ENCODE measurements around the gene EIF1AX. TPM values are rescaled to one million over a fixed set of nuclear protein-coding genes. Genes with fewer than 3 reads are reported as not detected.

Gene EIF1AX
- total RNA-seq, 1 experiment from 2014 or later = 51.1 TPM

- no peak overlapping the region for H2AFZ ChIP-seq (ENCODE audit: low read length)
- ChIA-PET CTCF (no interaction called here), POLR2A (ENCODE audit: unreplicated experiment) (no interaction called here)
- intact Hi-C loops (cut with micrococcal nuclease) = no loop called here
- ATAC-seq (no peak), DNase-seq (no peak)
- TF ChIP-seq EZH2phosphoT487 (IDR thresholded peaks at IDR 0.05; ENCODE audit: borderline replicate concordance, low read length) = no peak
- no peak for TF ChIP-seq EZH2 (IDR thresholded peaks at IDR 0.05; ENCODE audit: low read length, unreplicated experiment)
- no peak for TF ChIP-seq CTCF (conservative IDR thresholded peaks at IDR 0.05; ENCODE audit: low read depth, low read length)
- H4K20me1 ChIP-seq (ENCODE audit: low read length) = no peaks in the 10 kb centered on the region
- no peaks in the 10 kb centered on the region for H3K27me3 ChIP-seq (ENCODE audit: low read length)
- no peak overlapping the region for H3K27ac ChIP-seq (ENCODE audit: low read length)
- no peaks in the 10 kb centered on the region for H3K9me2 ChIP-seq (replicated peaks; ENCODE audit: low read length)
- no TSS peak for BruUV-seq (replicated peaks)
- no peaks in the 10 kb centered on the region for H3K79me2 ChIP-seq (ENCODE audit: low read length)
- H3K9ac ChIP-seq (ENCODE audit: low read length) = no peak overlapping the region
- no peak overlapping the region for H3K4me3 ChIP-seq (ENCODE audit: low read length)
- no peaks in the 10 kb centered on the region for H3K4me1 ChIP-seq (ENCODE audit: insufficient read depth, low read length)
- no peaks in the 10 kb centered on the region for H3F3A ChIP-seq (ENCODE audit: low read length, unreplicated experiment)
- H3K36me3 ChIP-seq (ENCODE audit: low read depth, low read length) = peaks cover 14% of the 10 kb centered on the region; the same call in 1 of the 2 replicates
- no peaks in the 10 kb centered on the region for H3K9me3 ChIP-seq (ENCODE audit: low read length)
- no peak overlapping the region for H3K4me2 ChIP-seq (ENCODE audit: low read length)
Measured at GRCh38 chrX:20159797-20160385, 18.3 kb upstream of the EIF1AX start.

GRCh38 chrX:20151689-20152088 lies 10.1 kb upstream of the EIF1AX start:
- BruUV-seq (replicated peaks) = no TSS peak
- Histone ChIP-seq H3K27ac (ENCODE audit: low read length) (no peak overlapping the region), H3K79me2 (ENCODE audit: low read length) (no peaks in the 10 kb centered on the region), H3K4me2 (ENCODE audit: low read length) (no peak overlapping the region), H3K9ac (ENCODE audit: low read length) (no peak overlapping the region), H3K36me3 (ENCODE audit: low read depth, low read length) (peaks cover 16% of the 10 kb centered on the region; the same call in 1 of the 2 replicates), H3K27me3 (ENCODE audit: low read length) (no peaks in the 10 kb centered on the region), H3K9me2 (replicated peaks; ENCODE audit: low read length) (no peaks in the 10 kb centered on the region), H4K20me1 (ENCODE audit: low read length) (no peaks in the 10 kb centered on the region), H3K4me1 (ENCODE audit: insufficient read depth, low read length) (no peaks in the 10 kb centered on the region), H3K9me3 (ENCODE audit: low read length) (no peaks in the 10 kb centered on the region), H2AFZ (ENCODE audit: low read length) (no peak overlapping the region), H3F3A (ENCODE audit: low read length, unreplicated experiment) (no peaks in the 10 kb centered on the region), H3K4me3 (ENCODE audit: low read length) (no peak overlapping the region)
- TF ChIP-seq EZH2 (IDR thresholded peaks at IDR 0.05; ENCODE audit: low read length, unreplicated experiment) (no peak), CTCF (conservative IDR thresholded peaks at IDR 0.05; ENCODE audit: low read depth, low read length) (no peak), EZH2phosphoT487 (IDR thresholded peaks at IDR 0.05; ENCODE audit: borderline replicate concordance, low read length) (no peak)
- DNase-seq (no peak), ATAC-seq (no peak)
- CTCF ChIA-PET = no interaction called here
- POLR2A ChIA-PET (ENCODE audit: unreplicated experiment) = no interaction called here
- intact Hi-C loops (cut with micrococcal nuclease) = no loop called here

- TF ChIP-seq EZH2phosphoT487 (IDR thresholded peaks at IDR 0.05; ENCODE audit: borderline replicate concordance, low read length) (no peak), EZH2 (IDR thresholded peaks at IDR 0.05; ENCODE audit: low read length, unreplicated experiment) (no peak), CTCF (conservative IDR thresholded peaks at IDR 0.05; ENCODE audit: low read depth, low read length) (no peak)
- Histone ChIP-seq H3K27ac (ENCODE audit: low read length) (no peak overlapping the region), H3K9ac (ENCODE audit: low read length) (no peak overlapping the region), H3F3A (ENCODE audit: low read length, unreplicated experiment) (no peaks in the 10 kb centered on the region), H2AFZ (ENCODE audit: low read length) (no peak overlapping the region), H3K36me3 (ENCODE audit: low read depth, low read length) (0 out of 2 replicates have a peak, but pooled peaks cover 2% of the 10 kb centered on the region), H3K4me3 (ENCODE audit: low read length) (no peak overlapping the region), H3K9me2 (replicated peaks; ENCODE audit: low read length) (no peaks in the 10 kb centered on the region), H3K79me2 (ENCODE audit: low read length) (no peaks in the 10 kb centered on the region), H3K4me1 (ENCODE audit: insufficient read depth, low read length) (peaks cover 6% of the 10 kb centered on the region; the same call in 1 of the 2 replicates), H3K27me3 (ENCODE audit: low read length) (no peaks in the 10 kb centered on the region), H4K20me1 (ENCODE audit: low read length) (no peaks in the 10 kb centered on the region), H3K4me2 (ENCODE audit: low read length) (no peak overlapping the region), H3K9me3 (ENCODE audit: low read length) (no peaks in the 10 kb centered on the region)
- BruUV-seq (replicated peaks) = no TSS peak
- DNase-seq (no peak), ATAC-seq (no peak)
- intact Hi-C loops (cut with micrococcal nuclease) = no loop called here
- ChIA-PET POLR2A (ENCODE audit: unreplicated experiment) (no interaction called here), CTCF (no interaction called here)
Measured at GRCh38 chrX:20149326-20149725, 7.7 kb upstream of the EIF1AX start.

Measured in PC-3 (cell line).